Endothelial cell (in vitro differentiated cells): ENCODE data around the gene STRA6. TPM values are rescaled to one million over a fixed set of nuclear protein-coding genes. Genes with fewer than 3 reads are reported as not detected.

Source experiments
- DNase-seq: peaks from one replicate; pipeline ENCODE4 v3.0.0; 2021; ENCODE audit warnings: low spot score
- H3K27ac Mint-ChIP-seq: one replicate; pipeline ENCODE4 v1.8.0; 2021; ENCODE audit warnings: mixed read lengths, inconsistent platforms; ENCODE audit not compliant: unreplicated experiment
- H3K27me3 Mint-ChIP-seq: one replicate; pipeline ENCODE4 v1.8.0; 2021; ENCODE audit warnings: mild to moderate bottlenecking, moderate library complexity, mixed read lengths, inconsistent platforms; ENCODE audit not compliant: unreplicated experiment
- H3K36me3 Mint-ChIP-seq: one replicate; pipeline ENCODE4 v1.8.0; 2021; ENCODE audit warnings: mild to moderate bottlenecking, low read depth, mixed read lengths, inconsistent platforms; ENCODE audit not compliant: unreplicated experiment
- H3K4me1 Mint-ChIP-seq: one replicate; pipeline ENCODE4 v1.8.0; 2021; ENCODE audit warnings: mild to moderate bottlenecking, mixed read lengths, inconsistent platforms; ENCODE audit not compliant: unreplicated experiment
- H3K4me3 Mint-ChIP-seq: one replicate; pipeline ENCODE4 v1.8.0; 2021; ENCODE audit warnings: mild to moderate bottlenecking, mixed read lengths, inconsistent platforms; ENCODE audit not compliant: unreplicated experiment
- H3K9me3 Mint-ChIP-seq: one replicate; pipeline ENCODE4 v1.8.0; 2021; ENCODE audit warnings: mixed read lengths, inconsistent platforms; ENCODE audit not compliant: unreplicated experiment
- total RNA-seq: library from RNA; stranded (reverse); fragmentation: NEBNext Ultra II Directional; extraction: Animal tissue kit (Norgen Biotek cat#: 25700); gene quantifications from one replicate; pipeline ENCODE4 v1.2.1, GENCODE V29; 2021; ENCODE audit not compliant: unreplicated experiment
- TF ChIP-seq, protein P1 (sequence below): fragments of 200-600 bp; sonication (generic); IDR thresholded peaks from one replicate; pipeline ENCODE4 v1.5.0; 2021; ENCODE audit warnings: antibody characterized with exemption; ENCODE audit not compliant: unreplicated experiment

STRA6 gene
- total RNA-seq, 1 donor from 2014 or later: 9.2 TPM

- no peak for DNase-seq
These were observed 23.3 kb downstream of the STRA6 start for GRCh38 chr15:74179101-74179841.

GRCh38 chr15:74178326-74179100 lies 24.1 kb downstream of the STRA6 start:
- no peak for DNase-seq
- peaks cover 9% of the 10 kb centered on the region for H3K27me3 Mint-ChIP-seq
- H3K4me3 Mint-ChIP-seq: no peak overlapping the region
- H3K27ac Mint-ChIP-seq: no peak overlapping the region
- H3K9me3 Mint-ChIP-seq: no peaks in the 10 kb centered on the region
- peaks cover 3% of the 10 kb centered on the region for H3K4me1 Mint-ChIP-seq
- TF ChIP-seq, protein P1, sequence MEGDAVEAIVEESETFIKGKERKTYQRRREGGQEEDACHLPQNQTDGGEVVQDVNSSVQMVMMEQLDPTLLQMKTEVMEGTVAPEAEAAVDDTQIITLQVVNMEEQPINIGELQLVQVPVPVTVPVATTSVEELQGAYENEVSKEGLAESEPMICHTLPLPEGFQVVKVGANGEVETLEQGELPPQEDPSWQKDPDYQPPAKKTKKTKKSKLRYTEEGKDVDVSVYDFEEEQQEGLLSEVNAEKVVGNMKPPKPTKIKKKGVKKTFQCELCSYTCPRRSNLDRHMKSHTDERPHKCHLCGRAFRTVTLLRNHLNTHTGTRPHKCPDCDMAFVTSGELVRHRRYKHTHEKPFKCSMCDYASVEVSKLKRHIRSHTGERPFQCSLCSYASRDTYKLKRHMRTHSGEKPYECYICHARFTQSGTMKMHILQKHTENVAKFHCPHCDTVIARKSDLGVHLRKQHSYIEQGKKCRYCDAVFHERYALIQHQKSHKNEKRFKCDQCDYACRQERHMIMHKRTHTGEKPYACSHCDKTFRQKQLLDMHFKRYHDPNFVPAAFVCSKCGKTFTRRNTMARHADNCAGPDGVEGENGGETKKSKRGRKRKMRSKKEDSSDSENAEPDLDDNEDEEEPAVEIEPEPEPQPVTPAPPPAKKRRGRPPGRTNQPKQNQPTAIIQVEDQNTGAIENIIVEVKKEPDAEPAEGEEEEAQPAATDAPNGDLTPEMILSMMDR: no peak
- no peaks in the 10 kb centered on the region for H3K36me3 Mint-ChIP-seq

More at GRCh38 chr15:74179101-74179841, 23.3 kb downstream of the STRA6 start:
- TF ChIP-seq, protein P1: no peak
- Mint-ChIP-seq H3K4me3 (no peak overlapping the region), H3K27me3 (peaks cover 10% of the 10 kb centered on the region), H3K27ac (no peak overlapping the region), H3K9me3 (no peaks in the 10 kb centered on the region), H3K4me1 (peaks cover 3% of the 10 kb centered on the region), H3K36me3 (no peaks in the 10 kb centered on the region)

DNA sequence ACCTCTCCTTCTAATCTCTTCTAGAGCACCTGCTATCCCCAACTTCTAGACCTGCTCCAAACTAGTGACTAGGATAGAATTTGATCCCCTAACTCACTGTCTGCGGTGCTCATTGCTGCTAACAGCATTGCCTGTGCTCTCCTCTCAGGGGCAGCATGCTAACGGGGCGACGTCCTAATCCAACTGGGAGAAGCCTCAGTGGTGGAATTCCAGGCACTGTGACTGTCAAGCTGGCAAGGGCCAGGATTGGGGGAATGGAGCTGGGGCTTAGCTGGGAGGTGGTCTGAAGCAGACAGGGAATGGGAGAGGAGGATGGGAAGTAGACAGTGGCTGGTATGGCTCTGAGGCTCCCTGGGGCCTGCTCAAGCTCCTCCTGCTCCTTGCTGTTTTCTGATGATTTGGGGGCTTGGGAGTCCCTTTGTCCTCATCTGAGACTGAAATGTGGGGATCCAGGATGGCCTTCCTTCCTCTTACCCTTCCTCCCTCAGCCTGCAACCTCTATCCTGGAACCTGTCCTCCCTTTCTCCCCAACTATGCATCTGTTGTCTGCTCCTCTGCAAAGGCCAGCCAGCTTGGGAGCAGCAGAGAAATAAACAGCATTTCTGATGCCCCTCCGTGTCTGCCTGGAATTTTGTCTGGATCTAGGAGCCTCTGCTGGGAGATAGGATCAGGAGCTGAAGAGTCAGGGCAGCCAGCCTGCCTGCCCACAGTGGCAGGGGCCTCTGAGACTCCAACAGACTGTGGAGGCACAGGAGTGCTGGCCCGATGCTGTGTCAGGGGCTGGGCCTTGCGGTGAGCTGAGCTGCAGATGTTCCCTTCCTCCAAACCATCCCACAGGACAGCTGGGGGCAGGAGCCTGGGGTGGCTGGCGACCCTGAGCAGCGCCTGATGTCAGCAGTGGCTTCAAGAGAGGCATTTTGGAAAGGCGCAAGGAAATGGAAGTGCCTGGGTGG lies 26.0 kb downstream of the STRA6 start:
- TF ChIP-seq, protein P1: no peak
- Mint-ChIP-seq H3K4me1 (peaks cover 8% of the 10 kb centered on the region), H3K27me3 (peaks cover 12% of the 10 kb centered on the region), H3K4me3 (no peak overlapping the region), H3K27ac (no peak overlapping the region), H3K36me3 (no peaks in the 10 kb centered on the region), H3K9me3 (no peaks in the 10 kb centered on the region)
- no peak for DNase-seq

GRCh38 chr15:74175271-74176191 lies 27.1 kb downstream of the STRA6 start:
- H3K4me3 Mint-ChIP-seq: no peak overlapping the region

More at GRCh38 chr15:74175271-74176191, 27.1 kb downstream of the STRA6 start:
- H3K27me3 Mint-ChIP-seq: peaks cover 10% of the 10 kb centered on the region
- TF ChIP-seq, protein P1: no peak
- H3K36me3 Mint-ChIP-seq: no peaks in the 10 kb centered on the region
- H3K27ac Mint-ChIP-seq: no peak overlapping the region
- DNase-seq: no peak
- H3K4me1 Mint-ChIP-seq: peaks cover 8% of the 10 kb centered on the region
- no peaks in the 10 kb centered on the region for H3K9me3 Mint-ChIP-seq
